T-helper 9 cell (primary cell): Measurements from ENCODE around the gene NDRG4.
"Not testable (repeated sequence)": the region's sequence is repeated elsewhere in the genome, so short reads cannot be mapped to it uniquely, and the experiment has no call there.

Experiments
- DNase-seq: peaks from one replicate; pipeline ENCODE4 v3.0.0-alpha.2; 2020

The NDRG4 gene

DNA sequence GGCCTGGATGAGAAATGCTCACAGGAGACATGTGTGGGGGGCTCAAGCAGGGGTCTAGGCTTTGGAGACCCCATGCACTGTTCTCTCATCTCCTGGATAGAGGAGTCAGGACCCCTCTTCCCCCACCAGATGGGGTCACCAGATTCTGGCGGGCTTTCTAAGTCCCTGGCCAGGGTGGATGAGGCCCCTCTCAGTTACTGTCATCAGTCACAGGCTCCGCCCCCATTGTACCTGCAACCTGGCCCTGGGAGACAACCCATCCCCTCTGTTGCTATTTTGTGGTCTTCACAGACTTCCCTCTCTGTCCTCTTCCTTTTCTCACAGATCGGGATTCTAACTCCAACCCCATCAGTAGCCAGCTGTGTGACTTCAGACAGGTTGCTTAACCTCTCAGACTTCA lies 33.5 kb upstream of the NDRG4 start:
- no peak for DNase-seq

GRCh38 chr16:58467905-58468304 lies 32.0 kb upstream of the NDRG4 start:
- no peak for DNase-seq

DNA sequence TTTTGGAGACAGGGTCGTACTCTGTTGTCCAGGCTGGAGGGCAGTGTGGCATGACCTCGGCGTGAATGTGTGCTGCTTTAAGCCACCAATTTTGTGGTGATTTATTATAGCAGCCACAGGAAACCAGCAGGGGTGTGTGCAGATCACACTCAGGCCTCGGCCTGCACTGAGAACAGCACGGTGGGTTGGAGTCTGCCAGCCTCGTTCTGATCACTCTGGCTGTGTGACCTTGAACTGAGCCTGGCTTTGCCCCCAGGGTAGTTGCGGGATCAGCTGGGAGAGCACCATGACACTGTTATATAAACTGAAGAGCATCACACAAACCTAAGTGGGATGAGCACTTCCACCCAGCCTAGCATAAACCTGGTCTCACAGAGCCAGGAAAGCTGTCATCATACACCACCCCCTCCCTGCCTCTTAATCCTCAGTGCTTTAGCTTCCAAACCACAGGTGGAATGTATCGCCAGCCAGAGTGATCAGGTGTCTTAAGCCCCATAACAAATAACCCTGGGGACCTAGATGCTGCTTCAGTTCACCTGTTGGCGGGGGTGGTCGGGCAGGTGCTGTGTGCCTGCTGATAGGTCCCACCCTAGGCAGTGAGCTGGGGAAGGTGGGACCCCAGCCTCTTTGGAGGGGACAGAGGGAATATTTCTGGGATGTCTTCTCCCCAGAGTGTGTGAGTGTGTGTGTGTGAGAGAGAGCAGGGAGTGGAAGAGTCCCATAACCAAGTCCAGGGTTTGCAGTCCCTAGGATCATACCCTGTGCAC lies 28.6 kb upstream of the NDRG4 start:
- DNase-seq, result no peak

- DNase-seq, result no peak
Observed at GRCh38 chr16:58472266-58472665, 27.7 kb upstream of the NDRG4 start.

- DNase-seq, result no peak
Observed at GRCh38 chr16:58472827-58473226, 27.1 kb upstream of the NDRG4 start.

- DNase-seq, result no peak
Observed at GRCh38 chr16:58474296-58474695, 25.6 kb upstream of the NDRG4 start.

DNA sequence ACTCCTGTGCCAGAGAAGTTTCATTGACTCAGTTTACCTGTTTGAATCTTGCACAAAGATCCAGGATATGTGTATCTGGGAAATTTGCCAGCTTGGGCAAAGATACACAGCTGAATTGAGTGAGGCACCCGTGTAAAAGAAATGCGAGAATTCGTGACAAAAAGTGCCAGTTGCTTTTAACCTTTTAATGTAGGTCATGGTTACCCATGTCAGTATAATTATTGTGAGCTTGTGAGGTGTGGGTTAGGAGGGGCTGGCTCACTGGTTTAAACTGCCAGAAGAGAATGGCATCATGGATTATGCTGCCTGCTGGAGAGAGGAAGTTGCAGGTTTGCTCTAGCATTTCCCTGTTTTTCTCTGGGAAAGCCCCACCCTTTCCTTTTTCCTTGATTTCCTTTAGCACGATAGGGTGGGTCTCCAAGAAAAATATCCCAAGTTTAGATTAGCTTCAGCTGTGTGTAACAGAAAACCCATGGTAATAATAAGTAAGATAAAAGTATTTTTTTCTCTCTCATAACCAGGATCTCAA lies 24.8 kb upstream of the NDRG4 start:
- DNase-seq, result no peak

GRCh38 chr16:58476791-58477190 lies 23.2 kb upstream of the NDRG4 start:
- DNase-seq, result no peak

DNA sequence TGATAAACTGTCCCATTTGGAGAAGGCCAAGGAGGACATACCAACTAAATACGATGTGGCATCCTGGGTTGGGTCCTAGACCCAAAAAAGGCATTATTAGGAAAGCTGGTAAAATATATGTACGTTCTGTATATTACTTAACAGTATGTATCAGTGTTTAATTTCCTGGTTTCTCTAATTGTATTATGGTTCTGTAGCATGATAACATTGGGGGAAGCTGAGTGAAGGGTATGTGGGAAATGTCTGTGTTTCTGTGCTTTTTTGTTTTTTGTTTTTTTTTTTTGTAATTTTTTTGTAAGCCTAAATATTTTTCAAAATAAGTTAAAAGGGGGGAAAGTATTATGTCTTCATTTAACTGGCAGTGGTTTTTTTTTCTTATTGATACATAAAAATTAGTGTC lies 21.5 kb upstream of the NDRG4 start:
- DNase-seq, result no peak

GRCh38 chr16:58481226-58481869 lies 18.6 kb upstream of the NDRG4 start:
- DNase-seq, result no peak

GRCh38 chr16:58481931-58482330 lies 18.0 kb upstream of the NDRG4 start:
- no peak for DNase-seq

- DNase-seq, result no peak
Observed at GRCh38 chr16:58485184-58485887, 14.6 kb upstream of the NDRG4 start.

GRCh38 chr16:58487566-58488351 lies 12.2 kb upstream of the NDRG4 start:
- peak; percentile 68 for DNase-seq

DNA sequence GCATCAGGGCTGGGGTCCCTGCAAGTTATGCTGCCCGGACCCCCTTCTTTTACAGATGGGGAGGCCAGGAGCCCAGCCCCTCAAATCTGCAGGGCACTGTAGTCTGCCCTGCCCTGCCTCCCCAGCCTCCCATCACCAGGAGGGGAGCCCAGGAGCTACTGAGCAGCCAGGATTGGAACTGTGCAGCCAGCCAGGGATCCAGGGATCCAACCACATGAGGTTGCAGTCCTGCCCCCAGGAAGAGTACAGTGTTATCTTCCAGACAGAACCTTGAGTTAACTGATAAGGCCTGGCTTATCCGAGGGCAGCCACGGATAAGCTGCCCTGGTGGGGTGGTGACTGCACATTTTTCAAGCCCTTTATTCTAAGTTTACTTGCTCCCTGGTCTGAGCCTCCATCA lies 11.4 kb upstream of the NDRG4 start:
- DNase-seq, result no peak

DNA sequence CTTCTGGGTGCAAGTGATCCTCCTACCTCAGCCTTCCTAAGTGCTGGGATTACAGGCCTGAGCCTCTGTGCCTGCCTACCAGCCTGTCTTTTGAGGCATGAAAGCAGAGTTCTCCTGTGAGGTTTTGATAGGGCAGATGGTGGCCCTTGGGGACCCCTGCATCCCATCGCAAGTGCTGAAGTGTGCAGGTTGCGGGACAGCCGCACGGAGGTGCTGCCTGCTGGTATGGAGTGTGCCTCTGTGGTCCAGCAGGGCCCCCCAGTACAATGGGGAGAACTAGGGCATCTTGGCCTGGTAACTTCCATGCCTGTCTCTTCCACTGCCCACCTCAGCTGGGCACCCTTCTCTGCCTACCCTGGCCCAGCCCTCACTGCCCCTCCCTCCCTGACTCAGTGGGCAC lies 9.9 kb upstream of the NDRG4 start:
- no peak for DNase-seq

DNA sequence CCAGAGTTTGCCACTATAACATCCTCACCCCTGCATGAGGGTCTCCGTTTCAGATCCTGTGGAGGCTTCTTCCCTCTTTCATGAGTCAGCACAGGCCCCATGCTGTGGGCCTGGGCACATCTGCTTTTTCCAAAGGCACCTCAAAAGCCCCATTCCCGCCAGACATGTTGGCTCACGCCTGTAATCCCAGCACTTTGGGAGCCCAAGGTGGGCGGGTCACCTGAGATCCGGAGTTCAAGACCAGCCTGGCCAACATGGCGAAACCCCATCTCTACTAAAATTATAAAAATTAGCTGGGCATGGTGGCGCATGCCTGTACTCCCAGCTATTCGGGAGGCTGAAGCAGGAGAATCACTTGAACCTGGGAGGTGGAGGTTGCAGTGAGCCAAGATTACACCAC lies 9.4 kb upstream of the NDRG4 start:
- DNase-seq, result not testable (repeated sequence)

GRCh38 chr16:58492066-58492465 lies 7.9 kb upstream of the NDRG4 start:
- no peak for DNase-seq

DNA sequence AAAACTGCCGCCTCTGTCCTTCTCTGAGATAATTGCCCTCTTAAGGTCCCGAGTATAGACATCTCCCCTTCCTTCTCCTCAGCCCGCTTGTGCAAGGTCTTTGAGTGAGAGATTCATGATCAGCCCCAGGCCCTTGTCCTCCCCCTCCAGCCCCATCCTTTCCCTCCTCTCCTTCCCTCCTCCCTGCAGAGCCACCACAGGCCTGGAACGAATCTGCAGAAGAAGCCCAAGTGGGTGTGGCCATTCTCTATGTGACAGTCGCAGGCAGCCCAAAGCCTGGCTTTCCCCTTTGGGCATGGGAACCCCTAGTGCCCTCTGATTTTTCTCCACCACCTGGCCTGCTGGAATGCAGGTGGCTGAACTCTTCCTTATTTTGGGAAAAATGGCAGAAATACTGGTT lies 7.2 kb upstream of the NDRG4 start:
- no peak for DNase-seq

DNA sequence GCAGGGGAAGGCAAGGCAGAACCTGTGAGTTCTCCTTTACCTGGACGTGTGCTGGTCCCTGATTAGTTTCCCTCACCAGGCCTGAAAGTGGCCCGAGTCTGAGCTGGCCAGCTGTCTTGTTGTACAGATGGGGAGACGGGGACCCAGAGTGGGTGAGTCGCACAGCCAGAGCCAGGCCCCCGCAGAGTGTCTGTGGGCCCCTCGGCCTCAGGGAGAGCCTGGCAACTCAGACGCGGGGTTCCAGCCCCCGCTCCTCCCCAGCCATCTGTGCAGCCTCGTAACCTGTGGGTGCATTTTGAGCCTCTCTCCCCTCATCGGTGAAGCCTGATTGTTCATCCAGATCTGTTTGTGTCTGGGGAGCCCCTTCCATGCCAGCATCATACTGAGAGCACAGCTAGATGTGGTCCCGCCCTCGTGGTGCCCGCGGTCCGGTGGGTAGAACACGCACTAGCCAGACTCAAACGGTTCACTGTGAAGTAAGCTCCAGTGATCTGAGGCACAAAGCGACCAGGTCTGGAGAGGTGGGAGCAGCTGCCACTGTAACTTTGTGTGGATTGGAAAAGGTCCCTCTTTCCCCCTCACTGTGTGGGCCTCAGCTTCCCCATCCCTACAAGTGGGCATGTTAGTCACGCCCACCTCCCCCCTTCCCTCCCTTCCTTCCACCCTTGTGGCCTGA lies 6.0 kb upstream of the NDRG4 start:
- DNase-seq, result no peak

GRCh38 chr16:58494981-58495520 lies 4.9 kb upstream of the NDRG4 start:
- DNase-seq, result peak; percentile 41

DNA sequence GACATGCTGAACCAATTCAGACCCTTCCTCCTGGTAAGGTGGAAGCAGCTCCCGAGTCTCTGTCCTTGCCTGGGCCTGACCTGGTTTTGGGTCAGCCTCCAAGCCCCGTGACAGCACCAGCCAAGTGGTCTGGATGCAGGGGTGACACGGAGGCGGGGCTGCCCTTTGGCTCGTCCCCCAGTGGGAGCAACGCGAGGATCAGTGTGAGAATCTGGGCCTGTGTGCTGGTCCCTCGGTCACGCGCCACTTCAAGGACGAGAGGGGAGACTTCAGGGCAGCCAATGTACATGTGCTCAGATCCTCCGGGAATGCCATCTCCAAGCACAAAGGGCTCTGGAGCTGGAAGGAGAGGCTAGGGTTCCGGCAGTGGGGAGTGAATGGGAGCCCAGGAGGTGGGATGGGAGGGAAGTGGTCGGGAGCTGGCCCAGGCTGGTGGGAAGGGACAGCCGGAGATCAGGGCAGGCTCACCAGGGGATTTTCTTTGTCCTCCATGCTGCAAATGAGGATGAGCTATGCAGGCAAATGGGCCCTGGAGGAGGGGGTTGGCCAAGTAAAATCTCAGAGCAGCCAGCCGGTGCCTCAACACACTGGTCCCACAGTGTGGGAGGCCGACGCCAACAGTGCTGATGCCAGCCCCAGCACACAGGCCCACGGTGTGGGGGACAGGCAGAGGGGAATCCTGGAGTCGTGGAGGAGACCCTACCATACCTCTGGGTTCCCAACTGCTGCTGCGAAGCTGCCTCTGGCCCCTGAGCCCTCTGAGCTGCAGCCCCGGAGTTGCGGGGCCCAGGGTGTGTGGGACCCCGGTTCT lies 4.2 kb upstream of the NDRG4 start:
- DNase-seq, result no peak
